HG02610 (cell line): ENCODE results near the gene PKD2.
"Not testable (repeated sequence)": the region's sequence is repeated elsewhere in the genome, so short reads cannot be mapped to it uniquely, and the experiment has no call there.

Experiments used
- ATAC-seq: cut with Tn5 transposase; IDR thresholded peaks from one replicate; pipeline ENCODE4 v1.9.1; 2021; ENCODE audit warnings: mild to moderate bottlenecking, moderate library complexity; ENCODE audit not compliant: unreplicated experiment

The PKD2 gene

DNA sequence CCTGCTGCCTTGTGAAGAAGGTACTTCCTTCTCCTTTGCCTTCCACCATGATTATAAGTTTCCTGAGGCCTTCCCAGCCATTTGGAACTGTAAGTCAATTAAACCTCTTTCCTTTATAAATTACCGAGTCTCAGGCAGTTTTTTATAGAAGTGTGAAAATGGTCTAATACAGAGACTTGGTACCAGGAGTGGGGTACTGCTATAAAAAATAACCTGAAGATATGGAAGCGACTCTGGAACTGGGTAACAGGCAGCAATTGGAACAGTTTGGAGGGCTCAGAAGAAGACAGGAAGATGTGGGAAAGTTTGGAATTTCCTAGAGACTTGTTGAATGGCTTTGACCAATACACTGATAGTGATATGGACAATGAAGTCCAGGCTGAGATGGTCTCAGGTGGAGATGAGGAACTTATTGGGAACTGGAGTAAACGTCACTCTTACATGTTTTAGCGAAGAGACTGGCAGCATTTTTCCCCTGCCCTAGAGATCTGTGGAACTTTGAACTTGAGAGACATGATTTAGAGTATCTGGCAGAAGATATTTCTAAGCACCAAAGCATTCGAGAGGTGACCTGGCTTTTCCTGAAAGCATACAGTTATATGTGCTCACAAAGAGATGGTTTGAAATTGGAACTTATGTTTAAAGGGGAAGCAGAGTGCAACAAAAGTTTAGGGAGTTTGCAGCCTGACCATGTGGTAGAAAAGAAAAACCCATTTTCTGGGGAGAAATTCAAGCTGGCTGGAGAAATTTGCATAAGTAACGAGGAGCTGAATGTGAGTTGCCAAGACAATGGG lies 18.6 kb downstream of the PKD2 start:
- not testable (repeated sequence) for ATAC-seq

DNA sequence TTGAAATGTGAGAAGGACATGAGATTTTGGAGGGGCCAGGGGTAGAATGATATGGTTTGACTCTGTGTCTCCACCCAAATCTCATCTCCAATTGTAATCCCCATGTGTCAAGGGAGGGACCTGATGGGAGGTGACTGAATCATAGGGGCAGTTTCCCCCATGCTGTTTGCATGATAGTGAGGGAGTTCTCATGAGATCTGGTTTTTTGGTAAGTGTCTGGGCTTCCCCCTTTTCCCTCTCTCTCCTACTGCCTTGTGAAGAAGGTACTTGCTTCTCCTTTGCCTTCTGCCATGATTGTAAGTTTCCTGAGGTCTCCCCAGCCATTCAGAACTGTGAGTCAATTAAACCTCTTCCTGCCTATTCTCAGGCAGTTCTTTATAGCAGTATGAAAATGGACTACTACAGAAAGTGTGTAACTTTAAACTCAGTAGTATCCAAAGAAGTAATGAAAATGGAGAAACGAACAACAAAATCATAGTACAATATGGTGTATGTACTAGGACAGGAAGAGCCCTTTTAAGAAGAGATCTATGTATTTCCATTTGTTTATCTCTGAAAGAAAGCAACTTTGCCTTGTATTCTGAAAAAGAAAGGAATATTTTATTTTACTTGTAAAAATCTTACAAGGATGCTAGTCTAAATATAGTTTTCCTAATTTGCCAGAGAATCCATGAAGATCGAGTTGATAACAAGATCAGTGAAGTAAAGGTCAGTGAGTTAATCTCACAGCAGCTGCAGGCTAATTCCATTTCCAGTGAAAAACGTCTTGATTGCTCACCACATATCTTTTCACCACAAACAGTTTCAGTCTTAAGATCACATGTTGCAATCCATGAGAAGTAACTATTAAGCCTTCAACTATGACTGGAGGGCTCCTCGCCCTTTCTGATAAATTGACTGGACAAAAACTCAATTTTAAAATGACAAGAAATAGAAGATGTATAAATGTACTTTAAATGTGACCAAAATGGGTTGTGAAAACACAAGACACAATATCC lies 20.5 kb downstream of the PKD2 start:
- no peak for ATAC-seq

DNA sequence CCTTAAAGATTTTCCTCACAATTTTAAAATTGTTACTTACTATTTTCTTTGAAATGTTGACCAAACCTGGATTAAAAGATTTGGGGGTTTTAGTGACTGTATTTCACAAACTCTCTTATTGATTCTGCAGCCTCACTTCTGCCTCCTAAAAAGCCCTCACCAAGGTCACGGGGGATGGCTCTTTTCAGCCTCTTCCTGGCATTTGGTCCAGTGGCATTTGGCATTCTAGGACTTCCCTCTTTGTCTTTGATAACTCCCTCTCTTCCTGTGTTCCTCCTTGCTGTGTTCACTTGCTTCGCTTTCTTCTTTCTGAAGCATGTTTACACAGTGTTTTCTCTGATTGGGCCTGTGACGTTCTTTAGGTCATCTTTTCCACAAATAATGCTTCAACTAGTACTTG lies 21.5 kb downstream of the PKD2 start:
- no peak for ATAC-seq

DNA sequence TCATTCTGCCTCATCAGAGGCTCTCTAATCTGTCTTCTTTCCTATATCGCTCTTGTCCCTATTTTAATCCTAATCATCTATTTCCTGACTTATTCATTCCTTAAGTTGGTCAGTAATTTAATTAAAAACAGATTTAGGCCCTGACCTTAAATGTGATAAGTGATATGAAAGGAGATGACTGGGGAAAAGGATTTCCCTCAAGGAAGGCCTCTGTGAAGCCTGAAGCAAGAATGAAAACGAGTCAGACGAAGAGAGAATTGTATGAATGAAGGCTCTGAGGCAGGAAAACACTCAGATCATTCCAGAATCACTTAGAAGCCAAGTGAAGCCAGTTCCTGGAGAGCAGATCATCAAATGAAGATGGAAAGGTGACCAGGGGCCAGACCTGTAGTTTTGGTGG lies 22.1 kb downstream of the PKD2 start:
- ATAC-seq, result no peak

DNA sequence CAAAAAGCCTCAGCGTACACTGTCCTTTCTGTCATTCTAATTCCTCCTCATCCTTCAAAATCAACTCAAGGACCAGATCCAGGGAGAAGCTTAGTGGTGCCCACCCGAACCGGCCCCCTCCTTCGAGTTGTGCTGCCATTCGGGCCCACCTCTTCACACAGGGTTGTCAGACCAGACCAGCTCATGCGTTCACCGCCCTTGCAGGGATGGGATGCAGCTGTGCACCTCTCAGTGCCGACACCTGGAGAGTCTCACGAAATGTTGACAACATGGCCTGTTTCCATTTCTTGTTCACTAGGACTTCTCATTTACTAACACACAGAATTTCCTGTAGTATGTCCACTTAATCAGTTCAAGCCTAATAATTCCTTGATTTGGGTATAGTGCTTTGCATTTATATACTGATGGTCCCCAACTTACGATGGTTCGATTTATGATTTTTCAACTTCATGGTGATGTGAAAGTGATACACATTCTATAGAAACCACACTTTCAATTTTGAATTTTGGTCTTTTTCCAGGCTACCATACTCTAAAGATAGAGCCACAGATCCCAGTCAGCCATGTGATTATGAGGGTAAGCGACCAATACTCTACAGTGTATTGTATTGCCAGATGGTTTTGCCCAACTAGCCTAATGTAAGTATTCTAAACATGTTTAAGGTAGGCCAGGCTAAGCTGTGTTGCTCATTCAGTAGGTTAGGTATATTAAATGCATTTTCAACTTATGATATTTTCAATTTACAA lies 23.3 kb downstream of the PKD2 start:
- no peak for ATAC-seq

DNA sequence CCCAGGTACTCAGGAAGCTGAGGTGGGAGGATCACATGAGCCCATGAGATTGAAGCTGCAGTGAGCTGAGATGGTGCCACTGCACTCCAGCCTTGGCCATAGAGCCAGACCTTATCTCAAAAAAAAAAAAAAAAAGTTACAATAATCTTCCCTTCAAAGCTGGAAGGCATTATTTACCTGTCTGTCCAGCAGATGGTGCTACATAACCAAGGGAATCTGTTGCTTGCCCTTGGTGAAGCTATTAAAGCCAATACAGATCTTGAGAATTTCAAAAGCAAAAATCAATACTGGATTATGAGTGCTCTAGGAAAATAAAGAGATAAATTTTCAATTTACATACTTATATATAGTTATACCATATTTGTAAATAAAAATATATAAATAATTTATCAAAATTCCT lies 25.9 kb downstream of the PKD2 start:
- peak; percentile 54 for ATAC-seq

DNA sequence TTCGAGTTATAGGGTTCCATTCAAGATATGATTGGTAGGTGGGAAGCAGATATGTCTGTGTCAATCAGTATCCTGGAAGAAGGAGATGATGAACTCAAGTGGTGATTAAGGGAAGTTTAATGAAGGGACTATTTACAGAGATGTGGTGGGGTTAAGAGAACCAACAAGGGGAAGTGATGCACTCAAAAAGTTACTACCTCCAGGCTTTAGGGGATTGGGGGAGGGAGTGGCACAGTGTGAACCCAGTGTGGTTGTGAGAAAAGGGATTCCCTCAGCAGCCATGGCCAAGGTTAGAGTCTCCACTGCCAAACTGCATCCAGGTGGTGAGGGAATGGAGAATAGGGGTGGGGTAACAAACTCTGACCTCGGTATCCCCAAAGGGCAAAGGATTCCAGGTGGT lies 27.9 kb downstream of the PKD2 start:
- no peak for ATAC-seq

DNA sequence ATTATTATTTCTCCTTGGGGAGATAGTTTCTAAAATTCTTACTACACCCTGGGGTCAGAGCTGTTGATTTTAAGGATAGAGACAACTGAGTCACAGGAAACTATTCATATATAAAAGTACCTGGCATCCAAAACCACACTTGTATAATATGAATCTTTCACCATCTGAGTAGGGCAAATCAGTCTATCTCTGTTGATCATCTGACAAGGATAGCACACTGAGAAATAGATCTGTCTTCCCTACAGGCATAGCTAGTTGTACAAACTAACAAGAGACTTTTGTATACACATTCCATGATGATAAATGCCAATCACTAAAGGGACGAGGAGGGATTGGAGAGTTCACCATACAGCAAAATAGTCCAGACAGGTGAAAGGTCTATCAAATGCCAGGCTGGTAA lies 30.0 kb downstream of the PKD2 start:
- ATAC-seq, result no peak

DNA sequence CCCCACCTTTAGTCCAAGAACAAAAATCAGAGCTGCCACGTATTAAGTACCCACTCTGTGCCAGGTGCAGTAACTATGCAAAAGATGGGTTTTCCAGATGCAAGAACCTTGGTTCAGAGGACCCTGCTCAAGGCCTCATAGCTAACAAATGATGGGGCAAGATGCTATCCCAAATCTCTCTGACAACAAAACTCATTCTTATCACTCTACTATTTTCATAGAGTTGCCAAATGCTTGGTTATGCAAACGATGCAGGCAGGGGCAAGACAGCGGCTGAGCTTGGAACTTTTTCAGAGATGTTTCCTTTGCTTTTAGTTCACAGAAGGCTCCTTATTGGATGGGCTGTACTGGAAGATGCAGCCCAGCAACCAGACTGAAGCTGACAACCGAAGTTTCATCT lies 30.5 kb downstream of the PKD2 start:
- ATAC-seq, result no peak

DNA sequence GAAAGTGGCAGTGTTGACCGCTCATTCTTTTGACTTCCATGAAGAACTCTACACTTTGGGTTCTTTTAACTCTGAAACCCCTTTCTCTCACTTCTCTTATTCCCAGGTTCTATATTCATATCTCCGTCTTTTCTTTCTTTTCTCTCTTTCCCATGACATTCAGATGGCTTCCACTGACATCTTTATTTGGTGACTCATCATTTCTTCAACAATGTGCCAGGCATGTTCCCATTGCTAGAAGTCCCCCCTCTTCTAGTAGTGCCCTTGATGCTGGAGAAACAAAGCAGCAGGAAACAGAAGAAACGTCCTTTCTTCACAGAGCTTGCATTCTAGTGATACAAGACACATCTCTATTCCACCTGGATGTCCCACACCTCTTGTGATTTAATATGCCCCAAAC lies 33.3 kb downstream of the PKD2 start:
- no peak for ATAC-seq

DNA sequence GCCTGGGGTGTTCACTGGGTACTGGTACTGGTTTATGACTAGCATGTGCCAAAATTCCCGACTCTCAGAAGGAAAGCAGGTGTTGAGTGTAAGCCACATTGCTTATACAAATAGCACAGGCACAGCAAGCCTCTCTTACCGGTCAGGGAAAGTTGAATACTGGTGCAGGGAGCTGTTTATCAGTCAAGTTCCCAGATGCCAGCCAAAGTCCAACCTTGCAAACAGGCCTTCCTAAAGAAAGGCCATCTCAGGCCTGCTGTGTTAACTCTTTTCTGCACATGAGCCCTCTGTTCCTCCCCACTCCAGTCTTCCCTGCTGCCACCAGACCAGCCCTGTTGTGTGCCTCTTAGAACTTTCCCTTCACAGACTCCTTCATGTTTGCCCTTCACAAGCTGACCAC lies 34.2 kb downstream of the PKD2 start:
- no peak for ATAC-seq

DNA sequence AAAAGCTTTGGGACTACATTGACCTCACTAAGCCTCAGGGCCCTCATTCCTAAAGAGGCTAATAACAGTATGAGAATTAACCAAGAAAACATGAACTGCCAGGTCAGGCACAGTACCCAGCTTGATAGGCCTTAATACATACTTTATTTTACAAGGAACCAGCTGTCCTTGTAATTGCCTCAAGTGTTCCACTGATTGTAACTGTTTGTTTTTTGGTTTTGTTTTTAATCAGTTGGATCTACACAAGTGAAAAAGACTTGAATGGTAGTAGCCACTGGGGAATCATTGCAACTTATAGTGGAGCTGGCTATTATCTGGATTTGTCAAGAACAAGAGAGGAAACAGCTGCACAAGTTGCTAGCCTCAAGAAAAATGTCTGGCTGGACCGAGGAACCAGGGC lies 35.6 kb downstream of the PKD2 start:
- no peak for ATAC-seq

DNA sequence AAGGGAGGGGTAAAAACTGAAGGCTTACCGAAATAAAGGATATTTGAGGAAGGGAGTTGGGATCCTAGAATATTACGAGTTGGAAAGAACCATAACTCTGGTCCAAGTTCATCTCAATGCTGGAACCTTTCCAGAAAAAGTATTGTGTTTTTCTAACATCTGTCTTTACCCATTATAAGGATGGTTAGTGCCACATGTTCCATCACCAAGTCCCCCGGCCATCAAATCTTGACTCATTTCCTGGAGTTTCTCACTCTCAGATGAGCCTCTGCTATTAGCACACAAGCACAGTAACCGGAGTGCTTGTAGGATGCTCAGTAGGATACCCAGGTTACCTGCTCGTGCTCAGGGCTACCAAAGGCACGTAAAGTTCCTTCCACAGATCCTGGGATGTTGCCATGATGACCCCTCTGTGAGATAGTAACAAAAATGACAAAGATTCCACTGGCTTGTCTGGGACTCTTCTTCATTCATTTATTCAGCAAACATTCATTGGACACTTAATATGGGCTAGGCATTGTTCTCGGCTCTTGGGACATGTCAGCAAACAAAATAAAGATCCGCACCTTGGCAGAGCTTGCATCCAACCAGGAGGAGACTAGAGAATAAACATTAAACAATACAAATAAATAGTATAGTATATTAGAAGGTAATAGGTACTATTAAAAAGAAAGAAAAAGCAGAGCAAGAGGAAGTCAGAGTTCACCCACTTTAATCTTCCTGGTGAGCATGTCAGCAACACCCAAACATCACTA lies 36.3 kb downstream of the PKD2 start:
- ATAC-seq, result no peak

DNA sequence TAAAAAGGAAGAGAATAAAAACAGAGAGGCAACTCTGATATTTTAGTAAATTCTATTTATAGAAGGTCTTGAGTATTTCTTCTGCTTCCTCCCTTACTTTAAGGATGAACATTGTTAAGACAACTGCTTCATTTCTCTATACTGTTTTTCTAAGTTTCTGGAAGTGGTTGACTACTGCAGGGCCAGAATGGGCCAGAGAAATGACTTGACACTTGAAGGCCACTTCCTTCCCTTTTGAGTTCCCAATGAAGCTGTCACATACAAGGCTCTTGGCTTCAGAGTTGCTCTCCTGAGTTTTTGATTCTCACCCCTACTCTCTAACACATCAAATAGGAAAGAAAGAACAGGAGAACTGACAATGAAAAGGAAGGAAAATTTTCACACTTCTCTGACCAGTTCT lies 37.6 kb downstream of the PKD2 start:
- ATAC-seq, result no peak

DNA sequence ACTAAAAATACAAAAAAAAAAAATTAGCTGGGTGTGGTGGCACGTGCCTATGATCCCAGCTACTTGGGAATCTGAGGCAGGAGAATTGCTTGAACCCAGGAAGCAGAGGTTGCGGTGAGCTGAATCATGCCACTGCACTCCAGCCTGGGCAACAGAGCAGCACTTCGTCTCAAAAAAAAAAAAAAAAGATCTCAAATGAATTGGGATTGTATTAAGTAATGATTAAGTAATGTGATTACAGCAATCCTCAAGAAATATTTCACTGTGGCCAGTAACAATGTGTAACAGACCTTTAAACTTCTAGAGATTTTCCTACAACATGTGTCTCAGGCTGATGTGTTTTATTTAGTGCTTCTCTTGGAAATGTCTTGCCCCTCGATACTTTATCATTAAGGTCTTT lies 46.8 kb downstream of the PKD2 start:
- ATAC-seq, result no peak

DNA sequence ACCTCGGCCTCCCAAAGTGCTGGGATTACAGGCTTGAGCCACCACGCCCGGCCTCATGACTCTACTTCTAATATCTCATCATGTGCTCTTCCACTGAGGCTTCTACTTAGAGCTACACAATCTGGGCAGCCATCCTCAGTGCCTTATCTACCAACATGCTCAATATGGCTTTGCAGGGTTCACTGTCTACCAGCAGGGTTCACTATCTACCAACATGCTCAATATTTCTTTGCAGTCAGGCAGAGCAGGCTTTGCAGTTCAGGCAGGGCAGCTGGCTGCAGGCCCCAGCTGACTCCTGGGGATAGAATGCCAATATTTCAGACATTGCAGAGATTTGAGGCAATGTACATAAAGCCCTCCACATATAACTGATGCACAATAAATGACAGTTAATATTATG lies 47.5 kb downstream of the PKD2 start:
- no peak for ATAC-seq

DNA sequence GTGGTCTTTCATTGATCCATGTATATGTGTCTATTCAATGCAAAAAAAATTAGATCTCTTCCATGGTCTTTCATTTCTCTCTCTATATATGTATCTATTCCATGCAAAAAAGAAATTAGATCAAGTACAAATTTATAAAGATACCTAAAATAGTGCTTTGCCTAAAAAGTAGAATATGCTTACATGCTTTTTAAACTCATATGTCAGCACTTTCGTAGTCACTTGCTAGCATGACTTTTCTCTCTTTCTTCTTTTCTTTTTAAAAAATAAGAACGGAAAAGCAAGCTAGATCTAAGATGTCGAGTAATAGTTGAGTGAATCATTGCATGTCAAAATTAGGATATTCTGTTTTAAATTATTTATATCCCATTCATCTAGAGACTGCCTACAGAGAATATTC lies 50.9 kb downstream of the PKD2 start:
- no peak for ATAC-seq

DNA sequence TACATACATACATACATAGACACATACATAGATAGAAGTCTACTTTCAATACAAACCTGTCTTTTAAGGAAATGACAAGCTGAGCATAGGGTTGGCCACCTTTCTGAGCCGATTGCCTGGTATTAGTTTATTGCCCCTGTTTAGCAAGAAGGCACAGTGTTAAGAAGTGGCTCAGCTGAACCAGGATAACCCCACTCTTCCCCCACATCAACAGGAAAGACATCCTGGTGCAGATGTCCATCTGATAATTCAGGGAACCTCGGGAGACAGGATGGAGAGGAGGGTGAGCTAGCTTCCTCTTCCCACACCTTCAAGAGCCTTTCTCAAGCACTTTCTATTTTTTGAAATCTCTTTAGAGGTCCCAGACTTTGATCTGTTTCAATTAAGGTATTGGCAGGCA lies 52.3 kb downstream of the PKD2 start:
- no peak for ATAC-seq

DNA sequence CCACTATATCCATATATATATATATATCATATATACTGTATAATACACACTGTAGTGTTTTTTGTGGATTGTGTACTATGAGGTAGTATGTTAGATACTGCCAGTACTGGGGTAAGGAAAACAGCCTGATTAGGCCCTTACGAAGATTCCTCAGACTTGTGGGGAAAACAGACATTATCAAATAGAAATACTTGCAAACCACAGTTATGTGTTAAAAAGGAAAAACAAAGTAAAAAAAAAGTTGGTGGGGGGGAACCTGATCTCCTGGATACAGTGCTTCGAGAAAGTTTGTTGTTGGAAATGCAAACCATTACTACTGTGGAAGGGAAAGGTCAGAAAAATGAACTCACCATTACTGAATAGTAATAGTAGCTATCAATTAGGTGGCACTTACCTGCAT lies 53.0 kb downstream of the PKD2 start:
- ATAC-seq, result no peak

DNA sequence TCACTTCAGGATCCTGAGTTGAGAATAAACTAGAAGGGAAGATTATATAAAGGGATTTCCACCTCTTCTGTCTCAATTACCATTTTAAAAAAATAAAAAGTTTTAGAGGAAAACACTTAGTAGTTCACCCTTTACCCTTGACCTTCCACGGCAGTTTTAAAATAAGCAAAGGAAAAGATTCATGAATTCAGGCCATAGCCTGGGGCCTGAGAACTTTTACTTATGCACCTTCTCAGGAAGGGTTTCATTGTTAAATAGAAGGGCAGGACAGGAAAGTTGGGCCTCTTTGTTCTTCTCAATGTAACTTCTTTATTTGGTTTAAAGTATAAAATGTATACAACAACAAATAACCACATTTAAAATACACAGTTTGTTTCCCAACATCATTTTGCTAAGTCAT lies 54.9 kb downstream of the PKD2 start:
- no peak for ATAC-seq

DNA sequence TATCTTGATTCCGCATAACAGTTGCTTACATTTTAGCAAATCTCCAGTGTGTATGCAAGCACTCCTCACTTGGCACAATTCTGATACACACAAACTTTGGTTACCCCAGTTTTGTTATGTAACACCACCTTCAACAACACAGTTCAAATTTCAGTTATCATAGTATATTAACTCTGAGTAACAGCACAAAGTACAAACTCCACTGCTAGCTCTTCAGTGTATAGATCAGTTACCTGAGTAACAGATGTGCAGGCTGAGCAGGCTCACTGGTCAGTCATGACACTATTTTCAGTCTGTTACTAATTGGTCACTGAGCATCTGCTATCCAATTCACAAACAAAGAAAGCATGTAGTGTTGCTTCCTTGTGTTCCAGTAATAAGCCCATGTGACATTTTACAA lies 55.4 kb downstream of the PKD2 start:
- no peak for ATAC-seq
